Measurements from ENCODE around the gene NRN1L. TPM values are rescaled to one million over a fixed set of nuclear protein-coding genes. Genes with fewer than 3 reads are reported as not detected.
A peak's percentile ranks its signal among the peaks of the same experiment; 100 is the strongest.
"Not testable (repeated sequence)": the region's sequence is repeated elsewhere in the genome, so short reads cannot be mapped to it uniquely, and the experiment has no call there.

The NRN1L gene
- total and polyA plus RNA-seq, 4 donors: 1.5 to 3.2 (median 2.1) TPM; not detected in 1

DNA sequence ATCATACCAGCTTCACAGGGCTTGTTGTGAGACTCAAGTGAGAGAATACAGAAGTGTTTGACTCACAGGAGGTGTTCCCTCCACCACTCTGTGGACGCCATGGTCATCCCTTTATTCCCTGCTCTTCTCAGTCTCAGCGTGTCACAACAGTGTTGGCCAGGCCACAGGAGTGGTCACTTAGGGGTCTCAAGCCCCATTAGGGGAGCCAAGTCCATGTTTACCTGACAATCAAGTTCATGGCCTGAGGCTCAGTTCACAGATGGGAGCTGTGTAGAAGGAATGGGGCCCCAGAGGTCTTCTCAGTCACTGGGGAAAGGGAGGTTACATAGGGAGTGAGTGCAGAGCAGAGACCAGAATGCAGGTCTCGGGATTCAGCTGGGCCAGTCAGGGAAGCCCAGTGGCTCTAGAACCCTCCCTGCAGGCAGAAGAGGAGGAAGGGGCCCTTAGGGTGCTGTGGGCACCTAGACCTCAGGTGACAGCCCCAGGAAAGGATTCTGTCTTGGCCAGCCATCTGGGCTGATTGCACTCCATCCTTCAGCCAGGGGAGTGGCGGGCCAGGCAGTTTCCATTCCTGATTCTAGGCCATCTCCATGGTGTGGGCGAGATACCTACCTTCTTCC is 27.6 kb upstream of the NRN1L start:
- no peak overlapping the region for H3K4me3 ChIP-seq (ENCODE audit: low read length in 2 of 2)
- intact Hi-C loops (cut with DNase I): no loop called here
- WGBS, 2 donors: 91 to 92% methylated on average over 5 of the region's 5 CpGs
- DNase-seq (no peak), ATAC-seq (ENCODE audit: low FRiP score) (no peak)
- peak overlapping the region in 1 of 2 donors; percentile 48 for H3K27ac ChIP-seq (ENCODE audit: low read depth in 1 of 2, low read length in 2 of 2)
- no peaks in the 10 kb centered on the region for H3K9me3 ChIP-seq (ENCODE audit: control insufficient read depth, low read length)
- no peaks in the 10 kb centered on the region for H3K36me3 ChIP-seq (ENCODE audit: control insufficient read depth in 1 of 2, insufficient read depth in 2 of 2, low read length in 1 of 2)
- no peaks in the 10 kb centered on the region for H3K4me1 ChIP-seq (ENCODE audit: control insufficient read depth in 1 of 2, insufficient read depth in 2 of 2, low read length in 2 of 2)
- no peaks in the 10 kb centered on the region for H3K27me3 ChIP-seq (ENCODE audit: control insufficient read depth in 1 of 2, insufficient read depth in 2 of 2, low read length in 1 of 2)

DNA sequence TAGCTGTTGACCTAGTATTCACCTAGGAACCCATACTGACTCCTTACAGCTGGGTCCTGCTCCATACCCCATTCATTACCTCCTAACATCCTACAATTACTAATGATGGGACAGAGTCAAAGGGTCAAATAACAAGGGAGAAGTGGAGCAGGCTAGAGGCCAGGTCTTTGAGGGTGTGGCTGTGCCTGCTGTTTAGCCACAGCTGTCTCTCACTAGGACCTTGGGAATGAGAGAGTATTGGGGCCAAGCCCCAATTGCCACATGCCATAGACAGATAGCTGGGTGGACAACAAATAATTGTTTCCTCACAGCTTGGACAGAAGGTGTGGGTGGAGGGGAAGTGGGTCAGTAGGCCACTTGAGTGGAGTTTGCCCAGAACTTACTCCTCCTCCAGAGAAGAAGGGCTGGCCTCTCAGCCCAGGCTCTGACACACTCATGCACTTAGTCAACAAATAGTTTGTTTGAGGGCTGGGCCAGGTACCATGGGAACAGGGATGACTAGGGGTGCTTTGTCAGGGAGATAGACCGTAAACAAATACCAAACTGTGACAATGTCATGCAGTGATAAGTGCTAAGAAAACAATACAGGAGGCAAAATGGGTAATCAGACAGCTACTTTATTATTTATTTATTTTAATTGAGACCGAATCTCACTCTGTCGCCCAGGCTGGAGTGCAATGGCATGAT is 27.0 kb upstream of the NRN1L start:
- Histone ChIP-seq H3K4me3 (ENCODE audit: low read length in 2 of 2) (no peak overlapping the region), H3K27ac (ENCODE audit: low read depth in 1 of 2, low read length in 2 of 2) (peak overlapping the region in 1 of 2 donors; percentile 48), H3K27me3 (ENCODE audit: control insufficient read depth in 1 of 2, insufficient read depth in 2 of 2, low read length in 1 of 2) (no peaks in the 10 kb centered on the region), H3K36me3 (ENCODE audit: control insufficient read depth in 1 of 2, insufficient read depth in 2 of 2, low read length in 1 of 2) (no peaks in the 10 kb centered on the region), H3K4me1 (ENCODE audit: control insufficient read depth in 1 of 2, insufficient read depth in 2 of 2, low read length in 2 of 2) (no peaks in the 10 kb centered on the region), H3K9me3 (ENCODE audit: control insufficient read depth, low read length) (no peaks in the 10 kb centered on the region)
- DNase-seq (peak; percentile 83 to 88), ATAC-seq (ENCODE audit: low FRiP score) (peak; percentile 84)
- intact Hi-C loops (cut with DNase I): no loop called here
- 33 to 45% methylated on average over 3 of the region's 3 CpGs for WGBS, 2 donors

DNA sequence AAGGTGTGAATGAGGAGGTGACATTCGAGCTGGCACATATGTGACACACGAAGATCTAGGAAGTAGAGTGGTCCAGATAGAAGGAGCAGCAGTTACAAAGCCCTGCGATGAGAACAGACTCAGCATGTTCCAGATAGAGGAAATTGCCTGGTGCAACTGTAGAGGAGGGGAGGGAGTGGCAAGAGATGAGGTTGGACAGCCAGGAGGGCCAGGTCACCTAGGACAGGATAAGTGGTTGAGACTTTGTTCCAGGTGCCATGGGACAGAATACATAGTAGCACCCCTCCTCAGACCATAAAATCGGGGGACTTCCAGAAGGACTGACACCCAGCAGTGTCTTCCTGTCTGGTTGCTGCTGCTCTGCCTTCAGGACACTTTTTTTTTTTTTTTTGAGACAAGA is 26.2 kb upstream of the NRN1L start:
- Histone ChIP-seq H3K27me3 (ENCODE audit: control insufficient read depth in 1 of 2, insufficient read depth in 2 of 2, low read length in 1 of 2) (no peaks in the 10 kb centered on the region), H3K4me1 (ENCODE audit: control insufficient read depth in 1 of 2, insufficient read depth in 2 of 2, low read length in 2 of 2) (peaks cover 0 to under 1% of the 10 kb centered on the region in 2 donors), H3K9me3 (ENCODE audit: control insufficient read depth, low read length) (no peaks in the 10 kb centered on the region), H3K27ac (ENCODE audit: low read depth in 1 of 2, low read length in 2 of 2) (peak overlapping the region in 1 of 2 donors; percentile 65), H3K4me3 (ENCODE audit: low read length in 2 of 2) (no peak overlapping the region), H3K36me3 (ENCODE audit: control insufficient read depth in 1 of 2, insufficient read depth in 2 of 2, low read length in 1 of 2) (no peaks in the 10 kb centered on the region)
- ATAC-seq (ENCODE audit: low FRiP score): no peak
- no peak for DNase-seq
- intact Hi-C loops (cut with DNase I): no loop called here
- 74 to 75% methylated on average over 4 of the region's 4 CpGs for WGBS, 2 donors

DNA sequence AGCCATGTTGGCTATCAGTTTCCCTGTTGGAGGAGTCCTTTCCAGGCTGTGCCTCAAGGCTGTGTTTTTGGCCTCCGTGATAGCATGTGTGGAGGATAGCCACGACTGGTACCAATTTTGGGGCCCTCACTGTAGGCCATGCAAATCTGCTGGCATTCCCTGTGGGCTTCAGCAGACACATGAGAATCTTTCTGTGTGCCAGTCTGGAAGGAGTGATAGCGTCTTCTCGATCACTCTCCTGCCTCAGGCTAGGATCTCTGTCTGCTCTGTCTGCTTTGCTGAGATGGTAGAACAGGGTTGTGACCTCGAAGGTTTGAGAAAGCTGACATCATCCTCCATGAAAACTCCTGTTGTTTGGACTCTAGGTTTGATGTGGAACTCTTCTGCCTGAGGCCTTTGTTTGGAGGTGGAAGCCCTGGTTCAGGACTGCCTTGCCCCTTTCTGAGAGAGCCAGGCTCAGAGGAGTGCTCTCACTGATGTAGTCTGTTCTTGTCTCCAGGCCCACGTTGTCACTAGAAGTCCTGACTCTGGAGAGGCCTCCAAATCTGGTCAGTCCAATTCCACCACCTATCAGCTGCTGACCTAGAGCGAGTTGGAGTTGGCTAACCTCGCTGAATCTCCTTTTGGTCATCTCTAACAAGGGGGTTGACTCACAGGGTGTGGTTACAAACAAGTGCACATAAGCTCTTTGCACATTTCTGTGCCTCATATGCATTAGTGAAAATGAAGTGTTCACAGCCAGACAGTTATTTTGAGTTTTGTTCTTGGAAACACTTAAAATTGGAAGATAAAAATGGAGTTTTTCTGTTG is 23.9 kb upstream of the NRN1L start:
- Histone ChIP-seq H3K4me1 (ENCODE audit: control insufficient read depth in 1 of 2, insufficient read depth in 2 of 2, low read length in 2 of 2) (peaks cover 4 to 7% of the 10 kb centered on the region in 2 donors), H3K36me3 (ENCODE audit: control insufficient read depth in 1 of 2, insufficient read depth in 2 of 2, low read length in 1 of 2) (peaks cover 0 to 2% of the 10 kb centered on the region in 2 donors), H3K27ac (ENCODE audit: low read depth in 1 of 2, low read length in 2 of 2) (peak overlapping the region in 1 of 2 donors; percentile 38), H3K9me3 (ENCODE audit: control insufficient read depth, low read length) (no peaks in the 10 kb centered on the region), H3K27me3 (ENCODE audit: control insufficient read depth in 1 of 2, insufficient read depth in 2 of 2, low read length in 1 of 2) (no peaks in the 10 kb centered on the region), H3K4me3 (ENCODE audit: low read length in 2 of 2) (no peak overlapping the region)
- intact Hi-C loops (cut with DNase I): no loop called here
- DNase-seq (no peak), ATAC-seq (ENCODE audit: low FRiP score) (no peak)
- 78 to 83% methylated on average over 8 of the region's 8 CpGs for WGBS, 2 donors

DNA sequence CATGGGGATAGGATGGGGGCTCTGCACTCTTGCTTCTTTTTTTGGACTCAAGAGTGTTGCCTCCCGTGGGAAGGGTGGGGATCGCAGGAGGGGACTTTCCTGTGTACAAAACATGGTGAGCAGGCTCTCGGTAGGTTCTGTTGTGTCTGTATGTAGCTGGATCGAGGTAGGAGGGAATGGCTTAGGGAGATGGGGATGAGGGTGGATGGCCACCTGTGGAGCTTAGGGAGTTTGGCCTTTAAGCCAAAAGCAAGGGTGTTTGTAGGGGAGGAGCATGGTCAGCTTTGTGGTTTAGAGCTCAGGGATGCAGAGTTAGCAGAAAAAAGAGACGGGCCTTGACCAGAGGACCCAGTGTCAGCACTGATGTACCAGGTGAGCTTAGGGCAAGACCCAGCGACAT is 22.8 kb upstream of the NRN1L start:
- H3K4me3 ChIP-seq (ENCODE audit: low read length in 2 of 2): no peak overlapping the region
- H3K4me1 ChIP-seq (ENCODE audit: control insufficient read depth in 1 of 2, insufficient read depth in 2 of 2, low read length in 2 of 2): peaks cover 4 to 7% of the 10 kb centered on the region in 2 donors
- peak overlapping the region; percentile 79 to 94 for H3K27ac ChIP-seq (ENCODE audit: low read depth in 1 of 2, low read length in 2 of 2)
- no peaks in the 10 kb centered on the region for H3K9me3 ChIP-seq (ENCODE audit: control insufficient read depth, low read length)
- ATAC-seq (ENCODE audit: low FRiP score): no peak
- intact Hi-C loops (cut with DNase I): no loop called here
- H3K27me3 ChIP-seq (ENCODE audit: control insufficient read depth in 1 of 2, insufficient read depth in 2 of 2, low read length in 1 of 2): no peaks in the 10 kb centered on the region
- 87 to 88% methylated on average over 6 of the region's 6 CpGs for WGBS, 2 donors
- peaks cover 0 to 2% of the 10 kb centered on the region in 2 donors for H3K36me3 ChIP-seq (ENCODE audit: control insufficient read depth in 1 of 2, insufficient read depth in 2 of 2, low read length in 1 of 2)
- DNase-seq: no peak

DNA sequence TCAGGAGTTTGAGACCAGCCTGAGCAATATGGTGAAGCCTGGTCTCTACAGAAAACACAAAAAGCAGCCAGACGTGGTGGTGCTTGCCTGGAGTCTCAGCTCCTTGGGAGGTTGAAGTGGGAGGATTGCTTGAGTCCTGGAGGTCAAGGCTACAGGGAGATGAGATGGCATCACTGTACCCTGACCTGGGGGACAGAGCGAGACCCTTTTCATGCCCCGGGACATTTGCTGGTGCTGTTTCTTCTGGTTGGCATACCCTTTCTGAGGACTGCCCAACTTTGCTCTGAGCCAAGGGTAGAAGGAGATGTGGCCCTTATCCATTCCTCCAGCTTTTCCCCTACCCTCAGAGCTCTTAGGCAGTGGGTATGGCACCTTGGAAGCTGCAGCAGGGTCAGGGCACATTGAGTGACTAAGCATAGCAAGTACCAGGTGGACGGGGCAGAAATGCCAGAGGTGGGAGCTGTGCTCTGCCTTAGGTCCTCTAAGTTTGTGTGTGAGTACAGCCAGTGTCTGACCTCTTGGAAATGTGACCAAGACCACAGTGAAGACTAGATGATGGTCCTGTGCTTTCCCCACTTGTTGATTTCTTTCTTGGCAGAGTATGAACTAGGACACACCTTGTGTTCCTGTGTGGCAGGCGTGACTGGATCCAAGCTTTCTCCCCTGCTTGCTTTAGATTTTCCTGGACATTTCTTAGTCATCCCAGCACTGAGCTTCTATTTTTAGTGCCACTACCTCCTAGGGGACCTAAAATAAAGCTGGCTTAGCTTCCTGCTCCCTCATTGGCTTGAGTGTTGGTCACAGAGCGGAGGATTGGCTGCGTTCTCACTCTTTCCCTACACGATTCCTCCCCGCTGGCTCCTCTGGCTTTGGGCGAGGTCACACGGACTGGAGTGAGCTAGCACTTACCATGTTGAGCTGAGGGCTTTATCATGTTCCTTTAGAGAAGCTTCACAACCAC is 21.8 kb upstream of the NRN1L start:
- Histone ChIP-seq H3K27me3 (ENCODE audit: control insufficient read depth in 1 of 2, insufficient read depth in 2 of 2, low read length in 1 of 2) (no peaks in the 10 kb centered on the region), H3K27ac (ENCODE audit: low read depth in 1 of 2, low read length in 2 of 2) (peak overlapping the region; percentile 93 to 98), H3K36me3 (ENCODE audit: control insufficient read depth in 1 of 2, insufficient read depth in 2 of 2, low read length in 1 of 2) (peaks cover 0 to 2% of the 10 kb centered on the region in 2 donors), H3K4me1 (ENCODE audit: control insufficient read depth in 1 of 2, insufficient read depth in 2 of 2, low read length in 2 of 2) (peaks cover 4 to 7% of the 10 kb centered on the region in 2 donors), H3K9me3 (ENCODE audit: control insufficient read depth, low read length) (no peaks in the 10 kb centered on the region), H3K4me3 (ENCODE audit: low read length in 2 of 2) (no peak overlapping the region)
- intact Hi-C loops (cut with DNase I): loop anchor here in 1 of 2 donors (1.0 kb wide), 1 partner anchor 17 kb away; the partner anchor contains the start of gene NUTF2
- ATAC-seq (ENCODE audit: low FRiP score): peak; percentile 92
- 18 to 23% methylated on average over 11 of the region's 11 CpGs for WGBS, 2 donors
- peak; percentile 88 to 91 for DNase-seq

DNA sequence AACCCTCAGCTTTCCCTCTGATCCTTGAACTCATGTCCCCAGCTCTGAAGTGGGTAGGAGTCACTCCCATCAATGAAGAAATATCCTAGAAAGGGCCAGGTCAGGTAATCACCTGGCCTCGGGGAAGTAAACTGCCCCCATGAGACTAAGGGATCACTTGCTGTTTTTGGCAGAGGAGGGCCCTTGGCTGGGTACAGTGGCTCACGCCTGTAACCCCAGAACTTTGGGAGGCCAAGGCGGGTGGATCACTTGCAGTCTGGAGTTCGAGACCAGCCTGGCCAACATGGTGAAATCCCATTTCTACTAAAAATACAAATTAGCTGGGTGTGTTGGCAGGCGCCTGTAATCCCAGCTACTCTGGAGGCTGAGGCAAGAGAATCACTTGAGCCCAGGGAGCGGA is 20.6 kb upstream of the NRN1L start:
- 73 to 74% methylated on average over 6 of the region's 6 CpGs for WGBS, 2 donors
- DNase-seq; H3K27me3 ChIP-seq (ENCODE audit: control insufficient read depth in 1 of 2, insufficient read depth in 2 of 2, low read length in 1 of 2); intact Hi-C loops (cut with DNase I); H3K36me3 ChIP-seq (ENCODE audit: control insufficient read depth in 1 of 2, insufficient read depth in 2 of 2, low read length in 1 of 2); ATAC-seq (ENCODE audit: low FRiP score); H3K9me3 ChIP-seq (ENCODE audit: control insufficient read depth, low read length); H3K4me3 ChIP-seq (ENCODE audit: low read length in 2 of 2); H3K4me1 ChIP-seq (ENCODE audit: control insufficient read depth in 1 of 2, insufficient read depth in 2 of 2, low read length in 2 of 2): not testable (repeated sequence)
- peak overlapping the region; percentile 93 to 98 for H3K27ac ChIP-seq (ENCODE audit: low read depth in 1 of 2, low read length in 2 of 2)

DNA sequence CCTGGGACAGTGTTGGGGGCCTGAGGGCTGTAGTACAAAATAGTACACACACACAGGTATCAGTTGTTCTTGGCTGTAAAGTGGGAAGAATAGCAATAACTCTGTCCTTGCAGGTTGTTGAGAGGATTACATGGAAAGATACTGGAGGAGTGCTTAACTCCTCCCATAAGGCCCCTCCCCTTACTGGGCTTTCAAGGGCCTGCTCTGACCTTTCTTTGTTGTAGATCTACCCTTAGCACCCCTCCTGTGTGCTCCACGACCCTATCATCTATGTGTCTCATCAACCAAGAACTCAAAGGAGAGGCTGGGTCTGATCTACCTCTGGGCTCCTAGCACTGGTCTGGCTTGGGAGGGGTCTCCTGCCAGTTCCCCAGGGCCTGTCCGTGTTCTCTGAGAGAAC is 20.1 kb upstream of the NRN1L start:
- Histone ChIP-seq H3K4me1 (ENCODE audit: control insufficient read depth in 1 of 2, insufficient read depth in 2 of 2, low read length in 2 of 2) (peaks cover 6 to 7% of the 10 kb centered on the region in 2 donors), H3K9me3 (ENCODE audit: control insufficient read depth, low read length) (no peaks in the 10 kb centered on the region), H3K4me3 (ENCODE audit: low read length in 2 of 2) (no peak overlapping the region), H3K27ac (ENCODE audit: low read depth in 1 of 2, low read length in 2 of 2) (peak overlapping the region in 1 of 2 donors; percentile 15), H3K27me3 (ENCODE audit: control insufficient read depth in 1 of 2, insufficient read depth in 2 of 2, low read length in 1 of 2) (no peaks in the 10 kb centered on the region), H3K36me3 (ENCODE audit: control insufficient read depth in 1 of 2, insufficient read depth in 2 of 2, low read length in 1 of 2) (peaks cover 0 to 4% of the 10 kb centered on the region in 2 donors)
- intact Hi-C loops (cut with DNase I): no loop called here
- no peak for DNase-seq
- no peak for ATAC-seq (ENCODE audit: low FRiP score)
- 84 to 89% methylated on average over 2 of the region's 2 CpGs for WGBS, 2 donors
